Liver (tissue), 9 donors: Measurements from ENCODE around the gene CPNE4. TPM values are rescaled to one million over a fixed set of nuclear protein-coding genes. Genes with fewer than 3 reads are reported as not detected.

ENCODE experiments used
- DNase-seq: peaks from one replicate; pipeline ENCODE4 v3.0.0-alpha.2; 2017; ENCODE audit warnings: low spot score
- H3K27ac ChIP-seq, 2 donors: one replicate each; pipeline ENCODE4 v1.7.0; 2013; ENCODE audit warnings: inconsistent platforms in 2 of 2, low read length in 2 of 2, control low read depth in 1 of 2, low read depth in 1 of 2, mild to moderate bottlenecking in 1 of 2
- H3K27me3 ChIP-seq, 4 donors: one replicate each; pipeline versions ENCODE4 v1.6.1 to v1.7.0; 2013; ENCODE audit warnings: low read length in 3 of 4, inconsistent platforms in 1 of 4, mild to moderate bottlenecking in 1 of 4, moderate library complexity in 1 of 4; ENCODE audit not compliant: control insufficient read depth in 4 of 4, insufficient read depth in 4 of 4
- H3K36me3 ChIP-seq, 4 donors: one replicate each; pipeline versions ENCODE4 v1.6.1 to v1.7.0; 2013; ENCODE audit warnings: low read length in 3 of 4, mild to moderate bottlenecking in 3 of 4, low read depth in 1 of 4, moderate library complexity in 1 of 4; ENCODE audit not compliant: control insufficient read depth in 4 of 4, insufficient read depth in 3 of 4
- H3K4me1 ChIP-seq, 4 donors: one replicate each; pipeline versions ENCODE4 v1.6.1 to v1.7.0; 2013; ENCODE audit warnings: low read length in 3 of 4, mild to moderate bottlenecking in 3 of 4, moderate library complexity in 1 of 4; ENCODE audit not compliant: control insufficient read depth in 4 of 4, insufficient read depth in 4 of 4
- H3K4me3 ChIP-seq, 3 donors: one replicate each; pipeline versions ENCODE4 v1.6.1 to v1.7.0; 2013; ENCODE audit warnings: low read length in 3 of 3, control low read depth in 1 of 3, low read depth in 1 of 3, mild to moderate bottlenecking in 1 of 3
- H3K9ac ChIP-seq, 2 donors: one replicate each; pipeline ENCODE4 v1.7.0; 2013; ENCODE audit warnings: low read length in 2 of 2, mild to moderate bottlenecking in 2 of 2, moderate library complexity in 2 of 2, control low read depth in 1 of 2, low read depth in 1 of 2
- H3K9me3 ChIP-seq, 4 donors: one replicate each; pipeline versions ENCODE4 v1.6.1 to v1.7.0; 2013; ENCODE audit warnings: low read length in 3 of 4; ENCODE audit not compliant: control insufficient read depth in 4 of 4
- ATF3 ChIP-seq: IDR thresholded peaks from 2 replicates; pipeline ENCODE4 v1.6.1; 2016; ENCODE audit warnings: antibody characterized with exemption
- EGR1 ChIP-seq, 2 donors: IDR thresholded peaks; 2 replicates each; pipeline ENCODE4 v1.6.1; 2016 to 2018; ENCODE audit warnings: antibody characterized with exemption in 2 of 2, low read depth in 2 of 2
- FOXA1 ChIP-seq: IDR thresholded peaks from 2 replicates; pipeline ENCODE4 v1.6.1; 2016; ENCODE audit warnings: antibody characterized with exemption
- FOXA2 ChIP-seq: IDR thresholded peaks from 2 replicates; pipeline ENCODE4 v1.6.1; 2016; ENCODE audit warnings: antibody characterized with exemption
- GABPA ChIP-seq, 2 donors: IDR thresholded peaks in 1 of 2; conservative IDR thresholded peaks in 1 of 2; 2 replicates each; pipeline ENCODE4 v1.6.1; 2016; ENCODE audit warnings: antibody characterized with exemption in 2 of 2, mild to moderate bottlenecking in 1 of 2, moderate library complexity in 1 of 2
- HNF4A ChIP-seq, 2 donors: conservative IDR thresholded peaks; 2 replicates each; pipeline ENCODE4 v1.6.1; 2016; ENCODE audit warnings: antibody characterized with exemption in 2 of 2, mild to moderate bottlenecking in 2 of 2
- HNF4G ChIP-seq: IDR thresholded peaks from 2 replicates; pipeline ENCODE4 v1.6.1; 2016; ENCODE audit warnings: antibody characterized with exemption
- JUND ChIP-seq, 2 donors: IDR thresholded peaks; 2 replicates each; pipeline ENCODE4 v1.6.1; 2016; ENCODE audit warnings: antibody characterized with exemption in 2 of 2
- MAX ChIP-seq: IDR thresholded peaks from 2 replicates; pipeline ENCODE4 v1.6.1; 2016; ENCODE audit warnings: antibody characterized with exemption
- NR2F2 ChIP-seq: IDR thresholded peaks from 2 replicates; pipeline ENCODE4 v1.6.1; 2016; ENCODE audit warnings: antibody characterized with exemption
- RAD21 ChIP-seq, 2 donors: IDR thresholded peaks; 2 replicates each; pipeline ENCODE4 v1.6.1; 2016; ENCODE audit warnings: antibody characterized with exemption in 2 of 2, mild to moderate bottlenecking in 2 of 2
- RXRA ChIP-seq, 2 donors: IDR thresholded peaks; 2 replicates each; pipeline ENCODE4 v1.6.1; 2017 to 2018; ENCODE audit warnings: antibody characterized with exemption in 2 of 2, mild to moderate bottlenecking in 1 of 2
- SP1 ChIP-seq: IDR thresholded peaks from 2 replicates; pipeline ENCODE4 v1.6.1; 2018; ENCODE audit warnings: antibody characterized with exemption, mild to moderate bottlenecking
- TAF1 ChIP-seq: conservative IDR thresholded peaks from 2 replicates; pipeline ENCODE4 v1.6.1; 2016; ENCODE audit warnings: antibody characterized with exemption, mild to moderate bottlenecking
- WGBS: extraction: QIAGEN DNeasy Blood & Tissue Kit; methylation state at CpG from one replicate; pipeline ENCODE4 v1.1.7; 2013; 5-methylcytosine and 5-hydroxymethylcytosine counted together
- polyA plus RNA-seq, 2 donors: library from polyadenylated mRNA; stranded (reverse) in 1 of 2; unstranded in 1 of 2; fragments of 200-250 nt in 1 of 2; fragments of >200 nt in 1 of 2; fragmentation: Nextera tagmentation in 1 of 2; extraction: Ambion mirVana in 1 of 2; gene quantifications; one replicate each; pipeline versions ENCODE4 v1.2.1 to v1.2.3, GENCODE V29; 2013 to 2015
- total RNA-seq, 2 donors: library from RNA; depleted of rRNA; stranded (reverse); fragments of >200 nt; gene quantifications; one replicate each; pipeline ENCODE4 v1.2.3, GENCODE V29; 2014
- TF ChIP-seq, protein P1 (sequence below): IDR thresholded peaks from 2 replicates; pipeline ENCODE4 v1.6.1; 2016; ENCODE audit warnings: antibody characterized with exemption, mild to moderate bottlenecking
- TF ChIP-seq, protein P2 (sequence below): fragments of 150-350 bp; IDR thresholded peaks from 2 replicates; pipeline ENCODE4 v1.5.1; 2017; ENCODE audit warnings: improper control_type of control experiment, low read depth, low read length; ENCODE audit not compliant: missing input control
- TF ChIP-seq, protein P3 (sequence below): IDR thresholded peaks from 2 replicates; pipeline ENCODE4 v1.6.1; 2016; ENCODE audit warnings: antibody characterized with exemption
- donor health status: healthy.
- donor health status: healthy.
- donor health status: healthy.
- donor health status: healthy.
- donor health status: healthy.

The CPNE4 gene
- total and polyA plus RNA-seq, 4 donors, result under 0.01 to 0.03 TPM; not detected in 2

- TF ChIP-seq, protein P1, sequence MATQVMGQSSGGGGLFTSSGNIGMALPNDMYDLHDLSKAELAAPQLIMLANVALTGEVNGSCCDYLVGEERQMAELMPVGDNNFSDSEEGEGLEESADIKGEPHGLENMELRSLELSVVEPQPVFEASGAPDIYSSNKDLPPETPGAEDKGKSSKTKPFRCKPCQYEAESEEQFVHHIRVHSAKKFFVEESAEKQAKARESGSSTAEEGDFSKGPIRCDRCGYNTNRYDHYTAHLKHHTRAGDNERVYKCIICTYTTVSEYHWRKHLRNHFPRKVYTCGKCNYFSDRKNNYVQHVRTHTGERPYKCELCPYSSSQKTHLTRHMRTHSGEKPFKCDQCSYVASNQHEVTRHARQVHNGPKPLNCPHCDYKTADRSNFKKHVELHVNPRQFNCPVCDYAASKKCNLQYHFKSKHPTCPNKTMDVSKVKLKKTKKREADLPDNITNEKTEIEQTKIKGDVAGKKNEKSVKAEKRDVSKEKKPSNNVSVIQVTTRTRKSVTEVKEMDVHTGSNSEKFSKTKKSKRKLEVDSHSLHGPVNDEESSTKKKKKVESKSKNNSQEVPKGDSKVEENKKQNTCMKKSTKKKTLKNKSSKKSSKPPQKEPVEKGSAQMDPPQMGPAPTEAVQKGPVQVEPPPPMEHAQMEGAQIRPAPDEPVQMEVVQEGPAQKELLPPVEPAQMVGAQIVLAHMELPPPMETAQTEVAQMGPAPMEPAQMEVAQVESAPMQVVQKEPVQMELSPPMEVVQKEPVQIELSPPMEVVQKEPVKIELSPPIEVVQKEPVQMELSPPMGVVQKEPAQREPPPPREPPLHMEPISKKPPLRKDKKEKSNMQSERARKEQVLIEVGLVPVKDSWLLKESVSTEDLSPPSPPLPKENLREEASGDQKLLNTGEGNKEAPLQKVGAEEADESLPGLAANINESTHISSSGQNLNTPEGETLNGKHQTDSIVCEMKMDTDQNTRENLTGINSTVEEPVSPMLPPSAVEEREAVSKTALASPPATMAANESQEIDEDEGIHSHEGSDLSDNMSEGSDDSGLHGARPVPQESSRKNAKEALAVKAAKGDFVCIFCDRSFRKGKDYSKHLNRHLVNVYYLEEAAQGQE, result no peak
Measured at GRCh38 chr3:131608296-131608695, 426.5 kb downstream of the CPNE4 start (continued).

- H3K4me3 ChIP-seq, result no peak overlapping the region
- H3K9ac ChIP-seq, result no peak overlapping the region
- no peak for TF ChIP-seq GABPA (IDR thresholded peaks at IDR 0.05 in 1 of 2, conservative IDR thresholded peaks at IDR 0.05 in 1 of 2)
- no peak for TF ChIP-seq TAF1
- TF ChIP-seq, protein P2, sequence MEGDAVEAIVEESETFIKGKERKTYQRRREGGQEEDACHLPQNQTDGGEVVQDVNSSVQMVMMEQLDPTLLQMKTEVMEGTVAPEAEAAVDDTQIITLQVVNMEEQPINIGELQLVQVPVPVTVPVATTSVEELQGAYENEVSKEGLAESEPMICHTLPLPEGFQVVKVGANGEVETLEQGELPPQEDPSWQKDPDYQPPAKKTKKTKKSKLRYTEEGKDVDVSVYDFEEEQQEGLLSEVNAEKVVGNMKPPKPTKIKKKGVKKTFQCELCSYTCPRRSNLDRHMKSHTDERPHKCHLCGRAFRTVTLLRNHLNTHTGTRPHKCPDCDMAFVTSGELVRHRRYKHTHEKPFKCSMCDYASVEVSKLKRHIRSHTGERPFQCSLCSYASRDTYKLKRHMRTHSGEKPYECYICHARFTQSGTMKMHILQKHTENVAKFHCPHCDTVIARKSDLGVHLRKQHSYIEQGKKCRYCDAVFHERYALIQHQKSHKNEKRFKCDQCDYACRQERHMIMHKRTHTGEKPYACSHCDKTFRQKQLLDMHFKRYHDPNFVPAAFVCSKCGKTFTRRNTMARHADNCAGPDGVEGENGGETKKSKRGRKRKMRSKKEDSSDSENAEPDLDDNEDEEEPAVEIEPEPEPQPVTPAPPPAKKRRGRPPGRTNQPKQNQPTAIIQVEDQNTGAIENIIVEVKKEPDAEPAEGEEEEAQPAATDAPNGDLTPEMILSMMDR, result no peak
- no peaks in the 10 kb centered on the region for H3K9me3 ChIP-seq
- no peak for DNase-seq
- H3K4me1 ChIP-seq, result no peaks in the 10 kb centered on the region
- no peak overlapping the region for H3K27ac ChIP-seq
- H3K27me3 ChIP-seq, result peaks cover 0 to 10% (median 0%) of the 10 kb centered on the region in 4 donors
- WGBS, result 57% methylated on average over 2 of the region's 2 CpGs
- H3K36me3 ChIP-seq, result no peaks in the 10 kb centered on the region
Measured at GRCh38 chr3:131605916-131606315, 428.9 kb downstream of the CPNE4 start.

- H3K9me3 ChIP-seq, result no peaks in the 10 kb centered on the region
- H3K4me3 ChIP-seq, result no peak overlapping the region
- no peaks in the 10 kb centered on the region for H3K36me3 ChIP-seq
- no peak overlapping the region for H3K27ac ChIP-seq
- H3K27me3 ChIP-seq, result peaks cover 0 to 3% (median 0%) of the 10 kb centered on the region in 4 donors
- H3K4me1 ChIP-seq, result no peaks in the 10 kb centered on the region
- DNase-seq, result no peak
- no peak overlapping the region for H3K9ac ChIP-seq
- TF ChIP-seq ATF3 (no peak), JUND (IDR thresholded peaks at IDR 0.05) (no peak), EGR1 (IDR thresholded peaks at IDR 0.05; ENCODE audit: low read depth in 2 of 2) (no peak), RXRA (IDR thresholded peaks at IDR 0.05) (no peak), SP1 (no peak), GABPA (IDR thresholded peaks at IDR 0.05 in 1 of 2, conservative IDR thresholded peaks at IDR 0.05 in 1 of 2) (no peak), HNF4G (no peak), MAX (no peak), NR2F2 (no peak), FOXA2 (no peak), HNF4A (conservative IDR thresholded peaks at IDR 0.05) (no peak), TAF1 (no peak), FOXA1 (no peak), RAD21 (IDR thresholded peaks at IDR 0.05) (no peak)
- TF ChIP-seq, protein P3, sequence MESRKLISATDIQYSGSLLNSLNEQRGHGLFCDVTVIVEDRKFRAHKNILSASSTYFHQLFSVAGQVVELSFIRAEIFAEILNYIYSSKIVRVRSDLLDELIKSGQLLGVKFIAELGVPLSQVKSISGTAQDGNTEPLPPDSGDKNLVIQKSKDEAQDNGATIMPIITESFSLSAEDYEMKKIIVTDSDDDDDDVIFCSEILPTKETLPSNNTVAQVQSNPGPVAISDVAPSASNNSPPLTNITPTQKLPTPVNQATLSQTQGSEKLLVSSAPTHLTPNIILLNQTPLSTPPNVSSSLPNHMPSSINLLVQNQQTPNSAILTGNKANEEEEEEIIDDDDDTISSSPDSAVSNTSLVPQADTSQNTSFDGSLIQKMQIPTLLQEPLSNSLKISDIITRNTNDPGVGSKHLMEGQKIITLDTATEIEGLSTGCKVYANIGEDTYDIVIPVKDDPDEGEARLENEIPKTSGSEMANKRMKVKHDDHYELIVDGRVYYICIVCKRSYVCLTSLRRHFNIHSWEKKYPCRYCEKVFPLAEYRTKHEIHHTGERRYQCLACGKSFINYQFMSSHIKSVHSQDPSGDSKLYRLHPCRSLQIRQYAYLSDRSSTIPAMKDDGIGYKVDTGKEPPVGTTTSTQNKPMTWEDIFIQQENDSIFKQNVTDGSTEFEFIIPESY, result no peak
- TF ChIP-seq, protein P1, result no peak
Measured at GRCh38 chr3:131602011-131602779, 432.6 kb downstream of the CPNE4 start.
